HG02885 (cell line): ENCODE measurements around the gene HEMK1.
A peak's percentile ranks its signal among the peaks of the same experiment; 100 is the strongest.

Experiments used
- ATAC-seq: cut with Tn5 transposase; IDR thresholded peaks from one replicate; pipeline ENCODE4 v1.9.1; 2021; ENCODE audit warnings: mild to moderate bottlenecking; ENCODE audit not compliant: unreplicated experiment, poor library complexity

The HEMK1 gene

GRCh38 chr3:50572801-50573371, 3.6 kb downstream of the HEMK1 start:
- ATAC-seq = no peak

GRCh38 chr3:50573566-50574443, 4.5 kb downstream of the HEMK1 start:
- ATAC-seq = no peak

GRCh38 chr3:50574444-50574831, 5.1 kb downstream of the HEMK1 start:
- ATAC-seq = no peak

GRCh38 chr3:50575372-50575771, 6.0 kb downstream of the HEMK1 start:
- ATAC-seq = no peak

- no peak for ATAC-seq
Measured at GRCh38 chr3:50577348-50577747, 8.0 kb downstream of the HEMK1 start.

- ATAC-seq = no peak
Measured at GRCh38 chr3:50580683-50581458, 11.5 kb downstream of the HEMK1 start.

- ATAC-seq = no peak
Measured at GRCh38 chr3:50581459-50581842, 12.1 kb downstream of the HEMK1 start.

GRCh38 chr3:50582083-50582482, 12.8 kb downstream of the HEMK1 start:
- no peak for ATAC-seq

- ATAC-seq = no peak
Measured at GRCh38 chr3:50583897-50584296, 14.6 kb downstream of the HEMK1 start.

- no peak for ATAC-seq
Measured at GRCh38 chr3:50584391-50584790, 15.1 kb downstream of the HEMK1 start.

- no peak for ATAC-seq
Measured at GRCh38 chr3:50585919-50586762, 16.8 kb downstream of the HEMK1 start.

- no peak for ATAC-seq
Measured at GRCh38 chr3:50586763-50587070, 17.4 kb downstream of the HEMK1 start.

GRCh38 chr3:50587373-50587772, 18.1 kb downstream of the HEMK1 start:
- ATAC-seq = no peak

GRCh38 chr3:50587806-50588758, 18.8 kb downstream of the HEMK1 start:
- ATAC-seq = peak; percentile 44

GRCh38 chr3:50588759-50589433, 19.6 kb downstream of the HEMK1 start:
- ATAC-seq = no peak

- ATAC-seq = peak; percentile 3
Measured at GRCh38 chr3:50591196-50591741, 21.9 kb downstream of the HEMK1 start.

- ATAC-seq = no peak
Measured at GRCh38 chr3:50592568-50592967, 23.2 kb downstream of the HEMK1 start.

GRCh38 chr3:50594253-50594785, 25.0 kb downstream of the HEMK1 start:
- ATAC-seq = no peak
